CD4-positive, alpha-beta T cell (primary cell): ENCODE data around the gene GALNT12. TPM values are rescaled to one million over a fixed set of nuclear protein-coding genes. Genes with fewer than 3 reads are reported as not detected.

Source experiments
- ATAC-seq: fragments of 200-7000 bp; cut with Tn5 transposase; one replicate; pipeline ENCODE4 v1.10.0; 2022; ENCODE audit warnings: mild to moderate bottlenecking; ENCODE audit not compliant: poor library complexity
- CTCF ChIA-PET: fragments of 350-600 bp; sonication (Branson Sonifier 250); formaldehyde crosslinking; loops from one replicate; lab custom pipeline; 2021; ENCODE audit warnings: antibody characterized with exemption, inconsistent platforms; lab: Charles Lee
- POLR2A ChIA-PET: fragments of 350-600 bp; sonication (Branson Sonifier 250); formaldehyde crosslinking; loops from one replicate; lab custom pipeline; 2021; ENCODE audit warnings: antibody characterized with exemption, inconsistent platforms; lab: Charles Lee
- DNase-seq, 14 experiments: peaks; one replicate each; pipeline ENCODE4 v3.0.0-alpha.2; 2013 to 2020; ENCODE audit warnings: mixed read lengths in 2 of 14
- H3K27ac ChIP-seq, 2 donors: one replicate each; pipeline versions ENCODE4 v1.5.1 to v1.7.0; 2013; ENCODE audit warnings: low read length in 2 of 2, low read depth in 1 of 2, mild to moderate bottlenecking in 1 of 2
- H3K27me3 ChIP-seq, 2 experiments: 1 replicate in 1 of 2; 2 replicates in 1 of 2; pipeline versions ENCODE4 v1.6.1 to v1.7.0; 2013; ENCODE audit warnings: low read length in 2 of 2, control low read depth in 1 of 2, mild to moderate bottlenecking in 1 of 2, moderate library complexity in 1 of 2; ENCODE audit not compliant: insufficient read depth in 2 of 2, control insufficient read depth in 1 of 2
- H3K36me3 ChIP-seq: one replicate; pipeline ENCODE4 v1.6.1; 2013; ENCODE audit warnings: low read length, control low read depth; ENCODE audit not compliant: insufficient read depth
- H3K4me1 ChIP-seq: one replicate; pipeline ENCODE4 v1.6.1; 2013; ENCODE audit warnings: low read length, control low read depth; ENCODE audit not compliant: insufficient read depth
- H3K4me3 ChIP-seq: one replicate; pipeline ENCODE4 v1.5.1; 2013; ENCODE audit warnings: mild to moderate bottlenecking, low read length, moderate library complexity
- H3K9me3 ChIP-seq, 2 experiments: 1 replicate in 1 of 2; 2 replicates in 1 of 2; pipeline versions ENCODE4 v1.6.1 to v1.7.0; 2013; ENCODE audit warnings: low read length in 2 of 2, mild to moderate bottlenecking in 2 of 2, control low read depth in 1 of 2, moderate library complexity in 1 of 2; ENCODE audit not compliant: control insufficient read depth in 1 of 2, insufficient read depth in 1 of 2
- H3K27ac Mint-ChIP-seq: one replicate; pipeline ENCODE4 v1.8.0; 2020; ENCODE audit warnings: mixed read lengths
- H3K27me3 Mint-ChIP-seq: one replicate; pipeline ENCODE4 v1.8.0; 2021; ENCODE audit warnings: mixed read lengths
- H3K36me3 Mint-ChIP-seq: one replicate; pipeline ENCODE4 v1.8.0; 2021; ENCODE audit warnings: low read depth, mixed read lengths
- H3K4me1 Mint-ChIP-seq: one replicate; pipeline ENCODE4 v1.8.0; 2021; ENCODE audit warnings: low read depth, mixed read lengths
- H3K4me3 Mint-ChIP-seq: one replicate; pipeline ENCODE4 v1.8.0; 2020; ENCODE audit warnings: mild to moderate bottlenecking, mixed read lengths
- H3K9me3 Mint-ChIP-seq: one replicate; pipeline ENCODE4 v1.8.0; 2020; ENCODE audit warnings: mixed read lengths
- intact Hi-C, 2 experiments: fragments of 100-400 bp; cut with DNase I in 1 of 2; cut with micrococcal nuclease in 1 of 2; formaldehyde crosslinking; loops; one replicate each; pipeline versions ENCODE4 v1.15.1 to v1.9.0; 2023 to 2025; cut with DNase I, micrococcal nuclease
- total RNA-seq, 174 experiments: library from RNA in 2 of 174; stranded (reverse) in 2 of 174; gene quantifications; one replicate each; pipeline ENCODE4 v1.2.3 and lab custom pipeline; 2021 to 2026
- TF ChIP-seq, protein P1 (sequence below): fragments of 200-600 bp; IDR thresholded peaks from one replicate; pipeline ENCODE4 v1.8.0; 2022; ENCODE audit warnings: antibody characterized with exemption, mild to moderate bottlenecking

Gene GALNT12
- total RNA-seq, 2 experiments from 2014 or later: 8.7 to 11.5 TPM

DNA sequence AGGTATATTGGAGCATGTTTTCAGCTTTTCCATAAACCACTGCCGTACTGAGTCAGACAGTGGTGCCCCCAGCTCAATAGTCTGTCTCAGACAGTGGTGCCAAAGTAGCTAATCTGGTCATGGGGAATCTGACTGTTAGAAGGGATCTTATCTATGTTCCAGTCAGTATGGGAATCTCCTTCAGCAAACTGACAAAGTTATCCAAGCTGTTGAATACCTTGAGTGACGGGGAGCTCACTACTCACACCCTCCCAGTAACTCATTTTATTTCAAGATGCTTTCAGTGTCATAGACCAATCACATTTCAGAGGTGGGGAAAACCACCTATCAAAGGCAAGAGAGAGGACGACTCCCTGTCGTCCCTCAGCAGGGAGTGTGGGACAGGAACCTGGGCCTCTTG is 29.9 kb upstream of the GALNT12 start:
- no peaks in the 10 kb centered on the region for H3K4me1 ChIP-seq
- ChIA-PET CTCF (no interaction called here), POLR2A (no interaction called here)
- Mint-ChIP-seq H3K27me3 (no peaks in the 10 kb centered on the region), H3K4me1 (no peaks in the 10 kb centered on the region), H3K9me3 (no peaks in the 10 kb centered on the region), H3K4me3 (no peak overlapping the region), H3K36me3 (peaks cover 40% of the 10 kb centered on the region), H3K27ac (no peak overlapping the region)
- intact Hi-C loops: loop anchor here (5.0 kb wide), 3 partner anchors 460 to 1065 kb away; no protein-coding TSS in a partner anchor
- H3K27me3 ChIP-seq: no peaks in the 10 kb centered on the region
- no peak for ATAC-seq
- H3K27ac ChIP-seq: no peak overlapping the region
- TF ChIP-seq, protein P1, sequence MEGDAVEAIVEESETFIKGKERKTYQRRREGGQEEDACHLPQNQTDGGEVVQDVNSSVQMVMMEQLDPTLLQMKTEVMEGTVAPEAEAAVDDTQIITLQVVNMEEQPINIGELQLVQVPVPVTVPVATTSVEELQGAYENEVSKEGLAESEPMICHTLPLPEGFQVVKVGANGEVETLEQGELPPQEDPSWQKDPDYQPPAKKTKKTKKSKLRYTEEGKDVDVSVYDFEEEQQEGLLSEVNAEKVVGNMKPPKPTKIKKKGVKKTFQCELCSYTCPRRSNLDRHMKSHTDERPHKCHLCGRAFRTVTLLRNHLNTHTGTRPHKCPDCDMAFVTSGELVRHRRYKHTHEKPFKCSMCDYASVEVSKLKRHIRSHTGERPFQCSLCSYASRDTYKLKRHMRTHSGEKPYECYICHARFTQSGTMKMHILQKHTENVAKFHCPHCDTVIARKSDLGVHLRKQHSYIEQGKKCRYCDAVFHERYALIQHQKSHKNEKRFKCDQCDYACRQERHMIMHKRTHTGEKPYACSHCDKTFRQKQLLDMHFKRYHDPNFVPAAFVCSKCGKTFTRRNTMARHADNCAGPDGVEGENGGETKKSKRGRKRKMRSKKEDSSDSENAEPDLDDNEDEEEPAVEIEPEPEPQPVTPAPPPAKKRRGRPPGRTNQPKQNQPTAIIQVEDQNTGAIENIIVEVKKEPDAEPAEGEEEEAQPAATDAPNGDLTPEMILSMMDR: no peak
- H3K9me3 ChIP-seq: no peaks in the 10 kb centered on the region
- H3K4me3 ChIP-seq: no peak overlapping the region
- H3K36me3 ChIP-seq: peaks cover 23% of the 10 kb centered on the region
- no peak for DNase-seq

DNA sequence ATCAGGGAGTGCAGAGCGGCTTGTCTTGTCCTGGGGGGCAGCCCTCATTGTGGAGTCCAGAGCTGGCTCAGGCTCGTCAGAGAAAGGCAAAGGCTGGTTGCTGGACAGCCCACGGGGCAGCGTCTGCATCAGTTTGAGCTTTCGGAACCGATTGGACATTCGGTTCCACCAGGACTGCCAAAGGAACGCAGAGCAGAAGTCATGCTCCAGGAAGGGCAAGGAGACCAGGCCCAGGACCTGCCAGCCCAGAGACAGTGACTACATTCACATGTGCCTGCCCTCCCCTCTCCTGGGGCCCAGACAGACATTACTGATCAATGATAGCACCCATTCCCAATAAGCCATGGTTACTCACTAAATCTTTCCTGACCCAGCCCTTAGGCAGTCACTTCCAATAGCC is 29.2 kb upstream of the GALNT12 start:
- H3K9me3 Mint-ChIP-seq: no peaks in the 10 kb centered on the region
- intact Hi-C loops: loop anchor here (5.0 kb wide), 3 partner anchors 461 to 1066 kb away; no protein-coding TSS in a partner anchor
- H3K4me1 ChIP-seq: no peaks in the 10 kb centered on the region
- ChIA-PET POLR2A (no interaction called here), CTCF (no interaction called here)
- DNase-seq (no peak), ATAC-seq (no peak)
- TF ChIP-seq, protein P1: no peak
- H3K4me3 Mint-ChIP-seq: no peak overlapping the region
- H3K27me3 ChIP-seq: no peaks in the 10 kb centered on the region
- no peaks in the 10 kb centered on the region for H3K9me3 ChIP-seq
- no peaks in the 10 kb centered on the region for H3K4me1 Mint-ChIP-seq
- H3K27ac ChIP-seq: no peak overlapping the region
- H3K27ac Mint-ChIP-seq: no peak overlapping the region
- H3K4me3 ChIP-seq: no peak overlapping the region
- peaks cover 18% of the 10 kb centered on the region for H3K36me3 ChIP-seq
- H3K27me3 Mint-ChIP-seq: no peaks in the 10 kb centered on the region
- H3K36me3 Mint-ChIP-seq: peaks cover 37% of the 10 kb centered on the region

DNA sequence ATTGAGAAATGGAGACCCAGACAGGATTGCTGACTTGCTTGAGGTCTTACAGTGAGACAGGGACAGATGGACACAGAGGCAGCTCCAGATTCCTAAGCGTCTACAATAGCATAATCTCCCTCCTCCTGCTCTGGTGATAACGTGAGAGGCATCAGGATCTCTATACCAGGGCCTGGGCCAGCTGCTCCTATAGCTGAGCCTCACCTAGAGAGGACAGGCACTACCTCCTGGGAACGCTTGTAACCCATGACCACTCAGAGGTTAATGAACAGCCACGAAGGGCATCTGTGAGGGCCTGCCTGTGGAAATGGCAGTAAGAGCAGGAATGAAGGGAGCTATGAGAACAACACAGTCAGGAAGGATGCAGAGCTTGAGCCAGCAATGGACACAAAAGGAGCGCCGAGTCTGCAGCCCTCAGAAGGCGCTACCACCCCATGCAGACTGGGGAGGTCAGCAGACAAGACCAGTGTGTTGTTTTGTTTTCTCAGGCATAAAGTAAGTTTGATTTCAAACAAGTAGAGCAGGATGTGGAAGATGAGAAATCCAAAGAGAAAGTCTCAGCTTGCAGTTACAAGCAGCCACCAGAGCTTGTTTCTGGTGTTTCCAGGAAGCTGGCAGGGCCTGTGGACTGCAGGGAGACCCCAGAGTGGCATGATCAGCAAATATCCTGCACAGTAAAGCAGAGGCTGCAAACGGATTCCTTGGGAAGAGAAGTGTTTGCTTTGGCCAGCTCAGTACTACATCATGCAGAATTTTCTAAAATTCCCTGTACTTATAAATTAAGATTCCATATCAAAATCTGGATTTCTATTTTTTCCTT is 28.5 kb upstream of the GALNT12 start:
- no peaks in the 10 kb centered on the region for H3K27me3 ChIP-seq
- no peaks in the 10 kb centered on the region for H3K9me3 ChIP-seq
- TF ChIP-seq, protein P1: no peak
- Mint-ChIP-seq H3K4me3 (no peak overlapping the region), H3K9me3 (no peaks in the 10 kb centered on the region), H3K4me1 (no peaks in the 10 kb centered on the region), H3K36me3 (peaks cover 37% of the 10 kb centered on the region), H3K27me3 (no peaks in the 10 kb centered on the region), H3K27ac (no peak overlapping the region)
- ChIA-PET CTCF (no interaction called here), POLR2A (no interaction called here)
- H3K36me3 ChIP-seq: peaks cover 11% of the 10 kb centered on the region
- ATAC-seq (no peak), DNase-seq (no peak)
- H3K27ac ChIP-seq: no peak overlapping the region
- no peak overlapping the region for H3K4me3 ChIP-seq
- H3K4me1 ChIP-seq: no peaks in the 10 kb centered on the region
- intact Hi-C loops: loop anchor here (5.0 kb wide), 3 partner anchors 462 to 1067 kb away; no protein-coding TSS in a partner anchor
